ENCODE measurements around the gene BSN. TPM values are rescaled to one million over a fixed set of nuclear protein-coding genes. Genes with fewer than 3 reads are reported as not detected.

Gene BSN
- polyA plus RNA-seq, 1 donor (not counting 4 experiments of a cell fraction or from before 2014, with no cell fraction given) = under 0.01 TPM

- no peak for DNase-seq (ENCODE audit: low read depth, low spot score)
Measured at GRCh38 chr3:49667701-49668413, 113.6 kb downstream of the BSN start.

GRCh38 chr3:49668414-49668797 is 114.1 kb downstream of the BSN start:
- Histone ChIP-seq H3K9me1 (ENCODE audit: control insufficient read depth, extremely low read depth, insufficient read depth, low read length) (no peaks in the 10 kb centered on the region), H3K27ac (ENCODE audit: control insufficient read depth, insufficient read depth, low read length) (no peak overlapping the region), H3K4me2 (ENCODE audit: control insufficient read depth, extremely low read depth, insufficient read depth, low read depth, low read length) (no peak overlapping the region), H3K36me3 (ENCODE audit: control insufficient read depth in 2 of 2, extremely low read depth in 1 of 2, insufficient read depth in 2 of 2, low read length in 2 of 2) (no peaks in the 10 kb centered on the region), H3K4me3 (ENCODE audit: control insufficient read depth in 2 of 3, extremely low read depth in 1 of 3, insufficient read depth in 2 of 3, low read depth in 1 of 3, low read length in 3 of 3) (no peak overlapping the region), H3K27me3 (ENCODE audit: control insufficient read depth, extremely low read depth, insufficient read depth, low read length) (peaks cover 5% of the 10 kb centered on the region), H3K9me3 (ENCODE audit: control insufficient read depth, low read depth, low read length) (no peaks in the 10 kb centered on the region), H3K9ac (ENCODE audit: control insufficient read depth, extremely low read depth, insufficient read depth, low read length) (no peak overlapping the region), H3K4me1 (ENCODE audit: control insufficient read depth, extremely low read depth, insufficient read depth, low read length) (peaks cover 14% of the 10 kb centered on the region), H3K79me2 (ENCODE audit: control insufficient read depth, insufficient read depth, low read length) (no peaks in the 10 kb centered on the region), H2AFZ (ENCODE audit: control insufficient read depth, low read length) (no peak overlapping the region), H4K20me1 (ENCODE audit: control insufficient read depth, extremely low read depth, insufficient read depth, low read length) (no peaks in the 10 kb centered on the region)
- no peak for FAIRE-seq
- dilution Hi-C loops (cut with MboI; ENCODE audit: extremely low pct_ligation_motif_present, low sequenced_read_pairs) = loop anchor here (25.0 kb wide), 1 partner anchor 106 kb away; the partner anchor contains the start of gene BSN
- DNase-seq (ENCODE audit: low read depth, low spot score) = no peak
- TF ChIP-seq, protein P1, sequence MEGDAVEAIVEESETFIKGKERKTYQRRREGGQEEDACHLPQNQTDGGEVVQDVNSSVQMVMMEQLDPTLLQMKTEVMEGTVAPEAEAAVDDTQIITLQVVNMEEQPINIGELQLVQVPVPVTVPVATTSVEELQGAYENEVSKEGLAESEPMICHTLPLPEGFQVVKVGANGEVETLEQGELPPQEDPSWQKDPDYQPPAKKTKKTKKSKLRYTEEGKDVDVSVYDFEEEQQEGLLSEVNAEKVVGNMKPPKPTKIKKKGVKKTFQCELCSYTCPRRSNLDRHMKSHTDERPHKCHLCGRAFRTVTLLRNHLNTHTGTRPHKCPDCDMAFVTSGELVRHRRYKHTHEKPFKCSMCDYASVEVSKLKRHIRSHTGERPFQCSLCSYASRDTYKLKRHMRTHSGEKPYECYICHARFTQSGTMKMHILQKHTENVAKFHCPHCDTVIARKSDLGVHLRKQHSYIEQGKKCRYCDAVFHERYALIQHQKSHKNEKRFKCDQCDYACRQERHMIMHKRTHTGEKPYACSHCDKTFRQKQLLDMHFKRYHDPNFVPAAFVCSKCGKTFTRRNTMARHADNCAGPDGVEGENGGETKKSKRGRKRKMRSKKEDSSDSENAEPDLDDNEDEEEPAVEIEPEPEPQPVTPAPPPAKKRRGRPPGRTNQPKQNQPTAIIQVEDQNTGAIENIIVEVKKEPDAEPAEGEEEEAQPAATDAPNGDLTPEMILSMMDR (optimal IDR thresholded peaks at IDR 0.05 in 1 of 3, IDR thresholded peaks at IDR 0.05 in 1 of 3, conservative IDR thresholded peaks at IDR 0.05 in 1 of 3; ENCODE audit: extremely low read depth in 1 of 3, insufficient read depth in 2 of 3, low read length in 3 of 3) = no peak
- no peak for TF ChIP-seq EZH2 (IDR thresholded peaks at IDR 0.05; ENCODE audit: low read length)

More at GRCh38 chr3:49667701-49668413, 113.6 kb downstream of the BSN start:
- no peak overlapping the region for H3K9ac ChIP-seq (ENCODE audit: control insufficient read depth, extremely low read depth, insufficient read depth, low read length)
- dilution Hi-C loops (cut with MboI; ENCODE audit: extremely low pct_ligation_motif_present, low sequenced_read_pairs) = loop anchor here (25.0 kb wide), 1 partner anchor 106 kb away; the partner anchor contains the start of gene BSN
- no peaks in the 10 kb centered on the region for H3K9me1 ChIP-seq (ENCODE audit: control insufficient read depth, extremely low read depth, insufficient read depth, low read length)
- H3K4me1 ChIP-seq (ENCODE audit: control insufficient read depth, extremely low read depth, insufficient read depth, low read length) = peaks cover 10% of the 10 kb centered on the region
- H2AFZ ChIP-seq (ENCODE audit: control insufficient read depth, low read length) = no peak overlapping the region
- H3K27me3 ChIP-seq (ENCODE audit: control insufficient read depth, extremely low read depth, insufficient read depth, low read length) = peaks cover 5% of the 10 kb centered on the region
- no peak for FAIRE-seq
- no peaks in the 10 kb centered on the region for H3K9me3 ChIP-seq (ENCODE audit: control insufficient read depth, low read depth, low read length)
- H3K79me2 ChIP-seq (ENCODE audit: control insufficient read depth, insufficient read depth, low read length) = no peaks in the 10 kb centered on the region
- no peak overlapping the region for H3K4me3 ChIP-seq (ENCODE audit: control insufficient read depth in 2 of 3, extremely low read depth in 1 of 3, insufficient read depth in 2 of 3, low read depth in 1 of 3, low read length in 3 of 3)
- no peak overlapping the region for H3K27ac ChIP-seq (ENCODE audit: control insufficient read depth, insufficient read depth, low read length)
- H3K4me2 ChIP-seq (ENCODE audit: control insufficient read depth, extremely low read depth, insufficient read depth, low read depth, low read length) = no peak overlapping the region
- TF ChIP-seq, protein P1 (optimal IDR thresholded peaks at IDR 0.05 in 1 of 3, IDR thresholded peaks at IDR 0.05 in 1 of 3, conservative IDR thresholded peaks at IDR 0.05 in 1 of 3; ENCODE audit: extremely low read depth in 1 of 3, insufficient read depth in 2 of 3, low read length in 3 of 3) = no peak
- no peak for TF ChIP-seq EZH2 (IDR thresholded peaks at IDR 0.05; ENCODE audit: low read length)
- H4K20me1 ChIP-seq (ENCODE audit: control insufficient read depth, extremely low read depth, insufficient read depth, low read length) = no peaks in the 10 kb centered on the region
- H3K36me3 ChIP-seq (ENCODE audit: control insufficient read depth in 2 of 2, extremely low read depth in 1 of 2, insufficient read depth in 2 of 2, low read length in 2 of 2) = no peaks in the 10 kb centered on the region
